CD4-positive, alpha-beta T cell treated with Interleukin-17A for 4 hours (primary cell): ENCODE data around the gene CXCL17.
A peak's percentile ranks its signal among the peaks of the same experiment; 100 is the strongest.

Experiments used
- DNase-seq: peaks from one replicate; pipeline ENCODE4 v3.0.0-alpha.2; 2020; ENCODE audit warnings: mixed read lengths

Gene CXCL17

DNA sequence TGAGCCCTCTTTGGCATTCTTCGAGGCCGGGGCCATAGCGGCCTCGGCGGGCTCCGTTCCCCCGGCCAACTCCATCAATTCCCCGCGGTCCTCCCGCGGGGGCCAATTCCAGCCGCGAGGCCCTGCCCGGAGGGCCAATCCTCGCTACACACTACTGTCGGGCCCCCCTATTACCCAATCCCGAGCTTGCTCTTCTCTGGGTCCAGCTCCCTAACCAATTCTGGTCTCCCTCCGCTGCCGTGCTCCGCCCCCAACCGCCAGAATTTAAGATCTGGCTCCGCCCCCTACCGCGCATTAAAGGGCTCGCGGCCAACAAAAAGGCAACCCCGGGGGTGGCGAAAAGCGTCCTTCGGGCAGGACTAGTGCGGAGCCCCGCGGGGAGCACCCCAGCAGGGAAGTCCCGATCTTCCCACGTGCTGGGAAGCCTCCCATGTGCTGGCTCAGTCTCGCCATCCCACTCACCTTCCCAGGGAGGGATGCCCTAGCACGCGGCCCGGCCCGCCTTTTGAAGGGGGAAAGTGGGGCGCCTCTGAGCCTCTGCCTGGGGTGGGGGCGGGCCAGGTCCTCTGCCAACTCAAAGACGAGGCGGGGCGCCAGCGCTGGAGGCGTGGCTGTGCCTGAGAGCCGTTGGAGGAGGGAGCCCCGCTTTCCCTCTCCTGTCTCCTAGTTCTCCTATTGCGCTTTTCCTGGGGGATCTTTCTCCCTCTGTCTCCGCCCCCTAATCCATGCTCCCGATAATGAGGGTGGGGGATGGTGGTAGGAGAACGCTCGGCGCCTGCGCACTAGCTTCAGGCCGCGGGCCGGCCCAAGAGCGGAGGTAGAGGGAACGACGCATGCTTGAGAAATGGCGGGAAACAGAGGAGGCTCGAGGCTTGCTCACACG is 19.0 kb downstream of the CXCL17 start:
- peak; percentile 96 for DNase-seq

DNA sequence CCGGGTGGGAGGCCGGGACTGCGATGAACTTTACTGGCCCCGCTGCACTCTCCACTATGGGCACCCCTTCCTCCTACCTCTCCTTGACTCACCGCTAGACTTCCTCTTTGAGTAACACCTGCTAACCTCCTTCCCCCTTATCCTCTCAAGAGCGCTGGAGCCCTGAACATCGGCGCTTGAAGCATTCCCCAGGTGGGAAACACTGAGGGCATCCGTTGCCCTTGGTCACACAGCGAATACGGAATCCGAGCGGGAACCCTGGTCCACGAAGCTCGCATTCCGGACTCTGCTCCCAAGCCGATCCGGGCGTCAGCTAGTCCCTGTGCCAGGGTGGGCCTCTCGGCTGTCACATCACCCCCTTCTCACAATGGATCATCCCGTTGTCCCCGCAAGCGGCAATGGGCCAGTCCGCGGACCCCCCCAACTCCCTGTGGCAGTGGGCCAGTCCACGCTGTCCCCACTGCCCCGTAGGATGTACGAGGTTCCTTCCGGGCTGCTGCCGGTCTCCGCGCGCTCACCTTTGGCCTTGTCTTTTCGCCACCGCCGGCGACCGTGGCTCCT is 19.8 kb downstream of the CXCL17 start:
- peak; percentile 61 for DNase-seq

DNA sequence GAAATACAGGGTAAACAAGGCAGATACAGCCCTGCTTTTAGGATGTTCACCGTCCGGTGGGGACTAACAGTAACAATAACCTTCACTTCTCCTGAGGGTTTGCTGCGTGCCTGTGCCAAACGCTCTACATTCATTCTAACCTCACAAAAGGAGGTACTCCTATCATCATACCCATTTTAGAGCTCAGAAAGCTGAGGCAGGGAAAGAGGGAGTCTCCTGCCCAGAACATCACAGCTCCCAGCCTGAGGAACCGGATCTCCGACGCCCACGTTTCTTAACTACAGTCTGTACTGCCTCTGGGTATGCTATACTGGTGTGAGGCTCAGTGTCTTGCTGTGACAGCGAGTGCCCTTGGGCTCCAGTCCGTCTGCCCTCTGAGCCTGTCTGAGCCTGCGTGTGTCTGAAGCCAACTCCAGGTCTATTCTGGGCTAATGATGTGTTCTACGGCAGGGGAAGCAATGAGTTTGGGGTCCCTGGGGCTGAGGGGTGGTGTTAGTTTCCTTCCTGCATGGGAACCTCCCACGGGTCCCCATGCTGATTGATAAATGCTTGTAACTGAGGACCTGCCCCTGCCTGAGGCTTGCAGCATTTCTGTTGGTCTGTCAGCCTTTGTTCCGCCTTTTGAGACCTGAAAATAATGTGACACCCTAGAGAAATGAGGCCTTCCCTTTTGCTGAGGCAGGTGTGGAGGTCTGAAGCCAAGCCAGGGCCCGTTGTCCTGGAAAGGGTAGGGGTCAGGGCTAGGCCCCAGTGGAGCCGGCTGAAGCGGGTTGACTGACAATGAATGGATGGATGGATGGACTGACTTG is 20.4 kb downstream of the CXCL17 start:
- no peak for DNase-seq

DNA sequence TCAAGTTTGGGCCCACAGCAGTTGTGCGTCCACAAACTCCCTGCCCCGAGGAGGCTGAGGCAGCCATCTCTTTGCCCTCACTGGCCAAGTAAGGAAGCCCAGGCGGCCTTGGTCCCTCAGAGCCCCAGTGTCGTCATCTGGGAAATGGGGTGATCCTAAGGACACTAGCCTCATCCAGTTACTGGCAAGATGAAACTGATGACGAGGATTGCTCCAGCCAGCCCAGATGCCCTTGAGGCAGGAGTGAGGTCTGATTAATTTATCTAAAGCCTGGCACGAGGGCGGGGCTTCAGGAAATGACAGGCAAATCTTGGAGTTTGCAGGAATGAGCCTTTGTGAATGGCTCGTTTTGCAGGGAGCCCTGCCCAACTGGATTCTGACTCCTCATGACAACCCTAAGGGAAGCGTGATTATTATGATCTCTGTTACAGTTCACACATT is 21.1 kb downstream of the CXCL17 start:
- DNase-seq: no peak

DNA sequence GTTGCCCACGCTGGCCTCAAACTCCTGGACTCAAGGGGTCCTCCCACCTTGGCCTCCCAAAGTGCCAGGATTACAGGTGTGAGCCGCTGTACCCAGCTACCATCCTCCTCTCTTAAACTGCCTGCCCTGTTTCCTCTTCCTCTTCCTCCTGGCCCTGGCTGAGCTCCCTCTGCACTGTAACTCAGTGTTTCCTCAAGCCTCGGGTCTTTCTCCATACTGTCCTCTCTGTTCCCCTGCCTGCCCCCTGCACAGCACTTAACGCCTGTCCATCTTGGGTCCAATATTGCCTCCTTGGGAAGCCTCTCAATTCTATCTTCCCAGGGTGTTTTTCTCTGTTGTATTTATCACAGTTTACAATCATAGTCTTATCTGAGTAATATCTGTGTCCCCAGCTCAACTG is 21.6 kb downstream of the CXCL17 start:
- no peak for DNase-seq

DNA sequence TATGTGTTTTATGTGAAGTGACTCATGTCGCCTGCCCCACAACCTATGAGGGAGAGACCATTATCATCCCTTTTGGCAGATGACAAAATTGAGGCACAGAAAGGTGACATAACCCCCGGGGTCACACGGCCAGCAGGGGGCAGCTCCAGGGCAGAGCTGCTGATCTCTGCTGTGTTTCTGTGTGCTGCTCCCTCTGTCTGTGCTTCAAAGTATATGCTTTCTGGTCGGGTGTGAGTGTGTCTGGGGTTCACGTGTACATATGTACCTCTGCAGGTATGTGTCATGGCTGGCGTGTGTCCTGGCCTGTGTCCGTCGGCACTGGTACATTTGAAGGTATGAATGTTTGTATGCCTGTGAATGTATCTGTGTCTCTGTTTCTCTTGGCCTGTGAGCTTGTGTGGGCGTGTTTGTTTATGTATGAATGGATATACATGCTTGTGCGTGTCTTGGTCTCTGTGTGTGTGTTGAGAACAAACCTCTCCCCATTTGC is 22.6 kb downstream of the CXCL17 start:
- DNase-seq: peak; percentile 87

DNA sequence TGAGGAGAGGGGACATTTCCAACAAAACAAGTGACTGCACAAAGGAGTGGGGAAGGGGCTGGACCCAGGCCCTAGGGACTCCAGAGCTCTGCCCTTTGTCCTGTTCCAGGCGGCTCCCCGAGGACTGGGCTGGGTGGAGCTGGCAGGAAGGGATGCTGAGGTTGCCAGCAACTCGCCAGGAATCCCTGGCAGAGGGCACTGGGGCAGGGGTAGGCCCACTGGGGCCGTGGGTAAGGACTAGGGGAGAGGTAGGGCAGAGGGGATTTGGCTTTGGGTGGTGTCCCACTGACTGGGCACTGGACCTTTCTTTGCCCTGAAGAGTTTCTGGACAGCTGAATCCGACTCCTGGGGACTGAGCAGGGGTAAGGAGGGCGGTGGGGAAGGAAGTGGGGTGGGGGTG is 23.4 kb downstream of the CXCL17 start:
- DNase-seq: no peak

DNA sequence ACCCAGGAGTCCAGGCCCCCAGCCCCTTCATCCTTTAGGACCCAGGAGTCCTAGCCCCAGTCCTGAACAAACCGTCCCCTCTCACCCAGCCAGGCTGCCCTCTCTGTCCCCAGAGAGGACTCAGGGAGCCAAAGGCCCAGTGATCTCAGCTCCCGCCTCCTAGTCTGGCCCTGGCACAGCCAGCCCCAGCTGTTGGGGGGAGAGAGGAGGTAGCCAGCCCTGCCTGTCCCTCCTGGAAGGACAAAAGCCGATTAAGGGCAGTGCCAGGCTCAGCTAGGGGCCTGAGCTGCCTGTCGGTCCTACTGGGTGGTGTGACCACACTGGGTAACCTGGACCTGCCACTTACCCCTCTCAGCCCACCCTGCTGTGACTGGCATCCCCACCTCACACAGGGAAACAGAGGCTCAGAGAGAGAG is 30.1 kb downstream of the CXCL17 start:
- DNase-seq: no peak

DNA sequence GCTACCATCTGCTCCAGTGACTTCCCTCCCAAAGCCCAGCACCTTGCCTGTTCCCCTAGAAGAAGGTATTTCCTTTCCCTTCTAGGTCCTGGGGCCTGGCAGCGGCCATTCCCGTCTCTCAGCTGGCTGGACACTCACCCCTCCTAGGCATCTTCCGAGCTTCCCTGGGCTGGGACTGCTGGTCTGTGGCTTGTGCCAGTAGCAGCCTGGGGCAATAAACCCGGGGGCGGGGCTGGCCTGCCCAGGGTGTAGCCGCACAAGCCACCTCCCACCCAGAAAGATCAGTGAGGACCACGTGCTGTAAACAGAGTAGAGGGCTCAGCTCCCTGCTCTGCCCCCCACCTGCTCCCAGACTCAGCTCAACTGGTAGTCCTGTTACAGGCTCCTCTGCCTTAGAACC is 30.5 kb downstream of the CXCL17 start:
- no peak for DNase-seq

DNA sequence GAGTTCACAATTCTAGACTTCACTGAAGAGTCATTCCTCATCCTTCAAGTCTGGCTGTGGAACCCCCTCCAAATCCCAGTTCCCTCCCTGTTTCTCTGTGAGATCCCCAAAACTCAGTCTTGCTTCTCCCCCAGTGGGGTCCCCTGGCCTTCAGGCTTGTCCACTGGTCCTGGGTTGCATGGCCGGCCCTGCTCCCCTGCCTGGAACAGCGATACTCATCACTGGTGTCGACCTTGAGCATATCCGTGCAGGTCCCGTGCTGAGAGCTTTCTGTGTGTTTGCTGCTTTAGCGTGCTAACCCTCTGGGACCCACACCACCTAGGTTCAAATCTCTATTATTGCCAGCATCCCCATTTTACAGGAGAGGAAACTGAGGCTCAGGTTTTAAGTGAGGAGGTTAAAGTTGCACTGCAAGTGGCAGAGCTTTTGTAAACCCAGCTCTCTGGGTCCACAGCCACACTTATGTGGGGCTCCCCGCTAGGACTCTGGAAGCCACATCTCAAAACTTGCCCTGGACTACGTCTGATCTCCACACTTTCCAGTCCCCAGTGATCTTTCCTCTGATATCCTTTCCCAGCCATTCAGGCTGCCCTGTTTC is 31.1 kb downstream of the CXCL17 start:
- no peak for DNase-seq

DNA sequence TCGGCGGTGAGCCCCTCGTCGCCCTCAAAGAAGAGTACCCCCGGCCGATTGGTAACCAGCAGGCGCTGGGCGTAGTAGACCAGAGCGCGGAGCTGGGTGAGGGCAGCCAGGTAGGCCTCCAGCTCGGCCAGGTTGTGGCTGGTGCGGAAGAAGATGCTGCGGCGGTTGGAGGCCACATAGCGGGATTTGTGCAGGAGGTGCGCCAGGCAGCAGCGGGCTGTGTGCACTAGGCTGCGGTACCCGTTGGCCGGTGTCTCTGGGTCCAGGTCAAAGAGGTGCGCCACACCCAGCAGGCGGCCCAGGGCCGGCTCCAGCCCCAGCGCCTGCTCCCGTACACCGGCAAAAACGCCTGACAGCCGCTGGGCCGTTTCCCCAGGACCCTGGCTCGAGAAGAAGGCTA is 32.4 kb downstream of the CXCL17 start:
- DNase-seq: no peak

DNA sequence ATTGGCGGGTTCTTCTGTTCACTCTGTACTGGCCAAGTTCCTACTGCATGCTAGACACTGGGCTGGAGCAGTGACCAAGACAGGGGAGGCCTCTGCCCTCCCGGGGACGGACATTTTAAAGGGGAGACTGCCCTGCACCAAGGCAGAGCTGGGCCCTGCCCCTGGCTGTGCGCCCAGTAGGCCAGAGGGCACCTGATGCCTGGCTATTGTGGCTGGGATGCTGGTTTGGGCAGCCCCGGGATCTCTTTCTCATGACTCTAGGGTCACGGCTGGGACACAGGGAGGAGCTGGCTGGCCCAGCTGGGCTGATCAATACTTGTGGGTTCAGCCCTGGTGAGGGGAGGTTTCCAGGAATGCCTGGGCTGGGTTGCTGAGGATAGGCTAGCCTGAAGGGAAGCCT is 33.3 kb downstream of the CXCL17 start:
- no peak for DNase-seq

DNA sequence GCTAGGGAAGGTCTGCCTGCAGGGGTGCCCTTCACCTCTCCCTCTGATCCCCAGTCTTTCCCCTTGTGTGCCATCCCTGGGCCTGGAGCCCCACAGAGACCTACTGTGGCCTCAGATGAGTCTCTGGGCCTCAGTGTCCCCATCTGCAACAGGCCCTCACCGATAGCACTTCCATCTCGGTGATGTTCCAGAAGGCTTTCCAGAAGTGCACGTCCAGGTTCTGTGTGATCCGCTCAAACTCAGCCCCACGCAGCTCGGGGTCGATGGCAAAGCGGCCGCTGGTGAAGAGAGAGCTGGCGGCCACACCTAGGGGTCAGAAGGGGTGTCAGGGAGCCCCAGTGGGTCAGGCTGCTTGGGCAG is 35.0 kb downstream of the CXCL17 start:
- no peak for DNase-seq

DNA sequence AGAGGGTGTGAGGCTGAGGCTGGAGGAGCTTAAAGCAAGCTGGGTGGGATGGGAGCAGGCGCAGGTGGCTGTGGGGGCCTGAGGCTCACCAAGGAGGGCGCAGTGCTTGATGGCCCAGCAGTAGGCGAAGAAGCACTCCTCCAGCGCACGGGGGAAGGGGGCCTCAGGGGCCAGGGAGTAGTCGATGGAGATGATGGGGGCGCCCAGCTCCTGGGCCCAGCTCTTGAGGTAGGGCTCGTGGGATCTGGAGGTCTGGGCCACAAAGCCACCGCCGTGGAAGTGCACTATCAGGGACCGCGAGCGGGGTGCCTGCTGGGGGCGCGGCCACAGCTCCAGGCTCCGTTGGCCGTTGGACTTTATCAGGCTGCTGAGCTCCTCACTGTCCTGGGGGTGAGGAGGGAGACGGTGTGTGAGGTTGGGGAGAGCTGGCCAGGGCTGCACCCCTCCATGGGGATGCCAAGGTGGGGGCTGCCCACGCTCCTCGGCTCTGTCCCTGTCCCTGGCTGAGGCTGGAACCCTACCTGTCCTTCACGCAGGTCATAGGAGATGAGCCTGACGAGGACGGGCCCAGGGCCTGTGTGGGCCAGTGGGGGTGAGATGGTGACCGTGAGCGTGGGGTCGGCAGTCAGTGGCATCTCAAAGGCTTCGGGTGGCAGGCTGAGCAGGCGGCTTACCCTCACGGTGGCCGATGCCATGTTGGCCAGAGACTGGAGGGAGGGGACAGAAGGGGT is 35.5 kb downstream of the CXCL17 start:
- no peak for DNase-seq

DNA sequence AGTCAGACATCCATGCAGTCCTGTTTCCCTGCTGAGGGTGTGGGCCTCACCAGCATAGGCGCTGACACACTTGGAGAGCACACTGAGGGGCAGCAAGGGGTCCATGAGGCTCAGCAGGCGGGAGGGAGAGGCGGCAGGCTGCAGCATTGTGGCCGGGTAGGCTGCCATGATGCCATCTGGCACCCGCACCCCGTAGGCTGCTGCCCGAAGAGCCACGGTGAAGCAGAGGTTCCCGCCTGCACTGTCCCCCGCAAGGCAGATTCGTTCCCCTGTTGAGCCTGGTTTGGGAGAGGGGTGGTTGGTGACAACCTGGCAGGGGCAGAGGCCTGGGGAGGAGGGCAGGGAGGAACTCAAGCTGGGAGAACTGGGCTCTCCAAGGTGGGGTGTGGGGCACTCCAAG is 36.6 kb downstream of the CXCL17 start:
- no peak for DNase-seq

DNA sequence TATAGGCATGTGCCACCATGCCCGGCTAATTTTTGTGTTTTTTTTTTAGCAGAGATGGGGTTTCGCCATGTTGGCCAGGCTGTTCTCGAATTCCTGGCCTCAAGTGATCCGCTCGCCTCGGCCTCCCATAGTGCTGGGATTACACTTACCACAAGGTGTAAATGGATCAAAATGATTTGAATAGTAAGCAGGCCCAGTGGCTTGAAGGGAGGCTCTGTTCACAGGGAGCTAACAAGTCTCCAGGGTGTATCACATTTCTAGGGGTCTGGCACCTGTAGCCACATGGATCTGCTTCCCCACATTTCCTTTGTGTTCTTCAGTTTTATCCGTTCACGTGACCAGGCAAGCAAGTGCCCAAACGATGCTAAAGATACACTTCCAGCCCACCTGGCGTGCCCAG is 39.2 kb downstream of the CXCL17 start:
- no peak for DNase-seq

DNA sequence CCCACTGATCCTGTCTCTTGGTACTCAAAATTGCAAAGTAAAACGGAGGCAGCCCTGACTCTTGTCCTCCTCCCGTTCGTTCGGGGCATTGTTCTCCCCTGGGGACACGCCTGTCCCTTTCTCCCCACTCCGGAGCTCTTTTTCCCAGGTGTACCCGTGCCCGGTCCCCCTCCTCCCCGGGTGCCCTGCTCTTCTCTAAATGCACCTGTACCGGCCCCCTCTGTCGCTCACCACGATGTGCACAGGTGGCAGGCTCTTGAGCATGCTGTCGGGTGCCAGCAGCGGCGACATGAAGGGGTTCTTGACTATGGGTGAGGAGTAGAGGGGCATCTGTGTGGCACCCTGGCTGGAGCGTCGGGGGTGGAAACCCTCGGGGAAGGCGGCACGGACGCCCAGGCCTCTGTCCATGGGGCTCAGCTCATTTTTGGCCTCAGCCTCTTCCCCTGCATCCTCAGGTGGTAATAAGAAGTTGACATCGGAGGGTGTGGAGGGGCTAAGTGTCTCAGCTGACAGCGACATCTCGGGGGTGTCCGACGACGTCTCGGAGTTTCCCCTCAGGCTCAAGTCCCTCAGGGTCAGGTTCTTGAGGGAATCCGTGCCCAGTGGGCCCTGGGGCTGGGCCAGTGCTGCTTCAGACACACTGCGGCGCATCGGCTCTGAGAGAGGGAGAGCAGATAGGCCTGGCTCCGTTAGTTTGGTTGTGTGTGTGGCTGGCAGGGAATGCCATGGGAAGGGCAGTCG is 40.2 kb downstream of the CXCL17 start:
- no peak for DNase-seq

DNA sequence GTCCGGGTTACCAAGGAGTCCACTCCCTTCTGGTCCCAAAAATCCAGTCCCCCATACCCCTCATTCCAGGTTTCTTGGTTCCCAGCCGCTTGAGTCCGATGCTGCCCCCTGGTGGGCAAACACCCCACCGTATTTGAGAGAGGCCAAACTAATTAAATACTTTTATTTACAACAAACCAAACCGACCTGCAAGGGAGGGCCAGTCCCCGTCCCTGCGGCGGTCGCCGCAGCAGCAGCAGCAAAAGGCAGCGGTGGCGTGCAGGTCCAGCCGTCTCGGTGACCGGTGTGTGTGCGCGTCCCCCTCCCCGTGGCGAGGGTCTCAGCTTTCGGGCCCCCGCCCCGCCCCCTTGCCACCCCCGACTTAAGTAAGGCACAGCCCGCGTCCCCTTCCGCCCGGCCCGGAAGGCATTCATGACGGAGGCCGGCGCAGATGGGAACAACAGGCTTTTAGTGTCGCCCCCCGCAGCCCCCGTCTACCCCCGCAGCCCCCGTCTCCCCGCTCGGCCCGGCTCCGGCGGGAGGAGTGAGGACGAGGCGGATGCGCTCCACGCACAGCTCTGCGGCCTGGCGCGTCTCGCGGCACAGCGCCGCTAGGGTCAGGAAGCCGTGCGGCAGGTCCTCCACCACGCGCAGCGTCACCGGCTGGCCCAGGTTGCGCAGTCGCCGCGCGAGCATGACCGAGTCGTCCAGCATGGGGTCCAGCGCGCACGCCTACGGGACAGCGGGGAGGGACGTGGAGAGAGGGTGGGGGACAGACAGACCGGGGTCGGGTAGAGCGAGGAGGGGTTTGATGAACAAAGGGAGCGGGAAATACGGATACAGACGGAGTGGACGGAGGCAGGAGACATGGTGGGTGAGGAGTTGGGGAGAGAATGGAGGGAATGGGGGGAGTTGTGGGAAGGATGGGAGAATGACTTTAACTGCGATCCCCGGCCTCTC is 41.1 kb downstream of the CXCL17 start:
- peak; percentile 89 for DNase-seq

DNA sequence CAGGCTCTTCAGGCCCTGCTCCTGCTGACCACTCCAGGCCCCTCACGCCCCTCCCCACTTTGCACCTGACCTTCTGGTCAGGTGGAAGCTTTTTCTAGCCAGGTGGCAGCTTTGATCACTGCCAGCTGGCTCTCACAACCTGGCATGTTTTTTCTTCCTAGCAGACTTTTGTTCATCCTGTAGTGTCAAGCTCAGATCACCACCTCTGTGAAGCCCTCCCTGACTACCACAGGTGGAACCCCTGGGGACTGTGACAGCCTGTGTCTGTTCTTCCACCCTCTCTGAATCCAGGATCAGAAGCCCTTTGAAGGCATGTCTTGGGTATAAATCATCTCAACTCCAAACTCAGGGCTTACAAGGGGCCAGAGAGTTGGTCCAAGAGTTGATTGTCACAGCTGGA is 42.3 kb downstream of the CXCL17 start:
- DNase-seq: no peak
